Astrocyte (in vitro differentiated cells and primary cell): Measurements from ENCODE around the gene BLVRA. TPM values are rescaled to one million over a fixed set of nuclear protein-coding genes. Genes with fewer than 3 reads are reported as not detected.
"Not testable (repeated sequence)": the region's sequence is repeated elsewhere in the genome, so short reads cannot be mapped to it uniquely, and the experiment has no call there.

Source experiments
- DNase-seq: peaks from one replicate; pipeline ENCODE4 v3.0.0-alpha.2; 2010; ENCODE audit warnings: low read depth
- FAIRE-seq: peaks from 2 replicates; lab custom pipeline; 2011; peaks lifted over from hg19 to GRCh38; lab: Jason Lieb, UNC
- H2AFZ ChIP-seq: 2 replicates; pipeline ENCODE4 v1.6.0; 2012; ENCODE audit warnings: low read depth, low read length, inconsistent platforms
- H3K27ac ChIP-seq: 2 replicates; pipeline ENCODE4 v1.5.1; 2011; ENCODE audit warnings: low read depth, low read length, inconsistent platforms
- H3K27me3 ChIP-seq: 2 replicates; pipeline ENCODE4 v1.6.0; 2011; ENCODE audit warnings: low read length, inconsistent platforms; ENCODE audit not compliant: insufficient read depth
- H3K36me3 ChIP-seq: 2 replicates; pipeline ENCODE4 v1.5.1; 2011; ENCODE audit warnings: low read length, inconsistent platforms; ENCODE audit not compliant: insufficient read depth
- H3K4me1 ChIP-seq: 2 replicates; pipeline ENCODE4 v1.5.1; 2011; ENCODE audit warnings: low read length, inconsistent platforms; ENCODE audit not compliant: insufficient read depth
- H3K4me2 ChIP-seq: 2 replicates; pipeline ENCODE4 v1.6.0; 2012; ENCODE audit warnings: low read length, inconsistent platforms
- H3K4me3 ChIP-seq: 2 replicates; pipeline ENCODE4 v1.5.1; 2011; ENCODE audit warnings: low read depth, mild to moderate bottlenecking, low read length, inconsistent platforms; ENCODE audit not compliant: insufficient read depth
- H3K79me2 ChIP-seq: 2 replicates; pipeline ENCODE4 v1.6.0; 2012; ENCODE audit warnings: mild to moderate bottlenecking, low read length, inconsistent platforms; ENCODE audit not compliant: insufficient read depth
- H3K9ac ChIP-seq: 2 replicates; pipeline ENCODE4 v1.6.0; 2012; ENCODE audit warnings: mild to moderate bottlenecking, low read length, inconsistent platforms
- H3K9me3 ChIP-seq: 2 replicates; pipeline ENCODE4 v1.5.1; 2012; ENCODE audit warnings: low read depth, mild to moderate bottlenecking, low read length, inconsistent platforms; ENCODE audit not compliant: insufficient read depth
- H4K20me1 ChIP-seq: 2 replicates; pipeline ENCODE4 v1.6.0; 2012; ENCODE audit warnings: low read length, inconsistent platforms; ENCODE audit not compliant: insufficient read depth
- H3K27ac Mint-ChIP-seq: one replicate; pipeline ENCODE4 v1.8.0; 2021; ENCODE audit warnings: mild to moderate bottlenecking, mixed read lengths; ENCODE audit not compliant: unreplicated experiment
- H3K27me3 Mint-ChIP-seq: one replicate; pipeline ENCODE4 v1.8.0; 2021; ENCODE audit warnings: low read depth, mixed read lengths; ENCODE audit not compliant: unreplicated experiment
- H3K36me3 Mint-ChIP-seq: one replicate; pipeline ENCODE4 v1.8.0; 2021; ENCODE audit warnings: low read depth, mixed read lengths; ENCODE audit not compliant: unreplicated experiment
- H3K4me1 Mint-ChIP-seq: one replicate; pipeline ENCODE4 v1.8.0; 2021; ENCODE audit warnings: low read depth, mixed read lengths; ENCODE audit not compliant: unreplicated experiment
- H3K4me3 Mint-ChIP-seq: one replicate; pipeline ENCODE4 v1.8.0; 2021; ENCODE audit warnings: mild to moderate bottlenecking, moderate library complexity, mixed read lengths; ENCODE audit not compliant: unreplicated experiment
- H3K9me3 Mint-ChIP-seq: one replicate; pipeline ENCODE4 v1.8.0; 2021; ENCODE audit warnings: mild to moderate bottlenecking, mixed read lengths; ENCODE audit not compliant: unreplicated experiment
- CTCF ChIP-seq: IDR thresholded peaks from 2 replicates; pipeline ENCODE4 v1.5.1; 2011; ENCODE audit warnings: low read depth, mild to moderate bottlenecking, inconsistent platforms, low read length, moderate library complexity; ENCODE audit not compliant: insufficient read depth
- EZH2 ChIP-seq: IDR thresholded peaks from 2 replicates; pipeline ENCODE4 v1.6.1; 2012; ENCODE audit warnings: mild to moderate bottlenecking, low read length, inconsistent platforms; ENCODE audit not compliant: insufficient read depth
- total RNA-seq: library from RNA; stranded (reverse); gene quantifications from 2 replicates; pipeline ENCODE4 v1.2.1, GENCODE V29; 2021

The BLVRA gene
- total RNA-seq, 1 donor from 2014 or later: 48.9 TPM

- Mint-ChIP-seq H3K27ac (no peak overlapping the region), H3K4me1 (no peaks in the 10 kb centered on the region), H3K9me3 (no peaks in the 10 kb centered on the region), H3K27me3 (no peaks in the 10 kb centered on the region), H3K4me3 (no peak overlapping the region), H3K36me3 (peaks cover 18% of the 10 kb centered on the region)
- no peaks in the 10 kb centered on the region for H3K79me2 ChIP-seq
- no peak overlapping the region for H3K9ac ChIP-seq
- H4K20me1 ChIP-seq: no peaks in the 10 kb centered on the region
- TF ChIP-seq CTCF (no peak), EZH2 (no peak)
- H3K9me3 ChIP-seq: no peaks in the 10 kb centered on the region
- H3K4me1 ChIP-seq: no peaks in the 10 kb centered on the region
- no peak overlapping the region for H3K27ac ChIP-seq
- DNase-seq (no peak), FAIRE-seq (no peak)
- H3K27me3 ChIP-seq: no peaks in the 10 kb centered on the region
- no peak overlapping the region for H3K4me3 ChIP-seq
- H3K36me3 ChIP-seq: peaks cover 6% of the 10 kb centered on the region
- no peak overlapping the region for H2AFZ ChIP-seq
- no peak overlapping the region for H3K4me2 ChIP-seq
Observed at GRCh38 chr7:43799605-43800004, 41.1 kb downstream of the BLVRA start.

- H3K27me3 Mint-ChIP-seq: no peaks in the 10 kb centered on the region
- no peak overlapping the region for H3K4me2 ChIP-seq
- no peak overlapping the region for H3K4me3 ChIP-seq
- no peaks in the 10 kb centered on the region for H3K9me3 ChIP-seq
- no peaks in the 10 kb centered on the region for H3K9me3 Mint-ChIP-seq
- no peaks in the 10 kb centered on the region for H3K27me3 ChIP-seq
- no peak overlapping the region for H3K4me3 Mint-ChIP-seq
- peaks cover 12% of the 10 kb centered on the region for H3K36me3 ChIP-seq
- DNase-seq (no peak), FAIRE-seq (no peak)
- H3K27ac Mint-ChIP-seq: no peak overlapping the region
- H3K4me1 Mint-ChIP-seq: no peaks in the 10 kb centered on the region
- H3K36me3 Mint-ChIP-seq: peaks cover 33% of the 10 kb centered on the region
- H2AFZ ChIP-seq: no peak overlapping the region
- H3K9ac ChIP-seq: no peak overlapping the region
- TF ChIP-seq EZH2: no peak
- TF ChIP-seq CTCF: no peak
- no peaks in the 10 kb centered on the region for H3K4me1 ChIP-seq
- H3K79me2 ChIP-seq: no peaks in the 10 kb centered on the region
- H3K27ac ChIP-seq: no peak overlapping the region
- no peaks in the 10 kb centered on the region for H4K20me1 ChIP-seq
Observed at GRCh38 chr7:43803865-43804264, 45.4 kb downstream of the BLVRA start.

GRCh38 chr7:43808410-43808809 lies 49.9 kb downstream of the BLVRA start:
- H3K79me2 ChIP-seq: no peaks in the 10 kb centered on the region
- FAIRE-seq: no peak
- no peaks in the 10 kb centered on the region for H3K27me3 ChIP-seq
- DNase-seq: no peak
- Mint-ChIP-seq H3K4me3 (no peak overlapping the region), H3K27ac (no peak overlapping the region), H3K27me3 (no peaks in the 10 kb centered on the region), H3K9me3 (peaks cover 6% of the 10 kb centered on the region), H3K4me1 (no peaks in the 10 kb centered on the region), H3K36me3 (peaks cover 45% of the 10 kb centered on the region)
- no peak overlapping the region for H3K4me3 ChIP-seq
- peaks cover 10% of the 10 kb centered on the region for H3K36me3 ChIP-seq
- H4K20me1 ChIP-seq: no peaks in the 10 kb centered on the region
- H3K27ac ChIP-seq: no peak overlapping the region
- H2AFZ ChIP-seq: no peak overlapping the region
- H3K4me1 ChIP-seq: no peaks in the 10 kb centered on the region
- no peak overlapping the region for H3K9ac ChIP-seq
- H3K9me3 ChIP-seq: peaks cover 2% of the 10 kb centered on the region
- H3K4me2 ChIP-seq: no peak overlapping the region
- TF ChIP-seq CTCF (no peak), EZH2 (no peak)

GRCh38 chr7:43810195-43810941 lies 51.9 kb downstream of the BLVRA start:
- H3K4me2 ChIP-seq, H3K79me2 ChIP-seq, H3K4me1 Mint-ChIP-seq, H3K27me3 ChIP-seq, H3K36me3 ChIP-seq, H3K4me3 Mint-ChIP-seq, H4K20me1 ChIP-seq, H3K27ac ChIP-seq, H3K9me3 Mint-ChIP-seq, H3K9me3 ChIP-seq, DNase-seq, FAIRE-seq, H2AFZ ChIP-seq, H3K4me1 ChIP-seq, H3K27ac Mint-ChIP-seq, H3K4me3 ChIP-seq, H3K9ac ChIP-seq, H3K27me3 Mint-ChIP-seq: not testable (repeated sequence)
- H3K36me3 Mint-ChIP-seq: peaks cover 36% of the 10 kb centered on the region
